CD4-positive, alpha-beta T cell treated with Interleukin-1 beta for 1 hour (primary cell): ENCODE data around the gene CCDC33.
A peak's percentile ranks its signal among the peaks of the same experiment; 100 is the strongest.

Experiments used
- DNase-seq, 2 donors: peaks; one replicate each; pipeline ENCODE4 v3.0.0-alpha.2; 2020 to 2022

Gene CCDC33

GRCh38 chr15:74235962-74236361, at the start of gene CCDC33:
Gene CCDC33, plus strand, starts transcription at chr15:74236326. Its CDS starts 394 bp downstream, at chr15:74236720.
- DNase-seq = peak in 1 of 2 donors; percentile 27

- DNase-seq = no peak
Observed at GRCh38 chr15:74188216-74188615, 47.9 kb upstream of the CCDC33 start.

- DNase-seq = no peak
Observed at GRCh38 chr15:74191798-74192197, 44.3 kb upstream of the CCDC33 start.

GRCh38 chr15:74192751-74193150, 43.4 kb upstream of the CCDC33 start:
- DNase-seq = no peak

- DNase-seq = no peak
Observed at GRCh38 chr15:74193299-74193718, 42.8 kb upstream of the CCDC33 start.

GRCh38 chr15:74193905-74194304, 42.2 kb upstream of the CCDC33 start:
- DNase-seq = no peak

GRCh38 chr15:74194572-74195559, 41.3 kb upstream of the CCDC33 start:
- no peak for DNase-seq

GRCh38 chr15:74196175-74196574, 40.0 kb upstream of the CCDC33 start:
- no peak for DNase-seq

- DNase-seq = no peak
Observed at GRCh38 chr15:74197176-74197965, 38.8 kb upstream of the CCDC33 start.

GRCh38 chr15:74199297-74199652, 36.9 kb upstream of the CCDC33 start:
- no peak for DNase-seq

- DNase-seq = no peak
Observed at GRCh38 chr15:74200412-74200815, 35.7 kb upstream of the CCDC33 start.

GRCh38 chr15:74200871-74201419, 35.2 kb upstream of the CCDC33 start:
- DNase-seq = no peak

GRCh38 chr15:74201710-74202420, 34.3 kb upstream of the CCDC33 start:
- DNase-seq = no peak

GRCh38 chr15:74202452-74203401, 33.4 kb upstream of the CCDC33 start, which contains the start of gene STRA6:
Gene STRA6, minus strand, starts transcription at chr15:74202787. Its CDS starts 520 bp downstream, at chr15:74202267.
- DNase-seq = no peak

GRCh38 chr15:74203914-74204431, 32.2 kb upstream of the CCDC33 start:
- DNase-seq = no peak

- no peak for DNase-seq
Observed at GRCh38 chr15:74205582-74205947, 30.6 kb upstream of the CCDC33 start.

- DNase-seq = no peak
Observed at GRCh38 chr15:74206801-74207281, 29.3 kb upstream of the CCDC33 start.

GRCh38 chr15:74207652-74208440, 28.3 kb upstream of the CCDC33 start:
- no peak for DNase-seq

GRCh38 chr15:74208496-74208895, 27.6 kb upstream of the CCDC33 start:
- no peak for DNase-seq

- DNase-seq = no peak
Observed at GRCh38 chr15:74208901-74209559, 27.1 kb upstream of the CCDC33 start.
